ENCODE results near the gene PRR7.

DNA sequence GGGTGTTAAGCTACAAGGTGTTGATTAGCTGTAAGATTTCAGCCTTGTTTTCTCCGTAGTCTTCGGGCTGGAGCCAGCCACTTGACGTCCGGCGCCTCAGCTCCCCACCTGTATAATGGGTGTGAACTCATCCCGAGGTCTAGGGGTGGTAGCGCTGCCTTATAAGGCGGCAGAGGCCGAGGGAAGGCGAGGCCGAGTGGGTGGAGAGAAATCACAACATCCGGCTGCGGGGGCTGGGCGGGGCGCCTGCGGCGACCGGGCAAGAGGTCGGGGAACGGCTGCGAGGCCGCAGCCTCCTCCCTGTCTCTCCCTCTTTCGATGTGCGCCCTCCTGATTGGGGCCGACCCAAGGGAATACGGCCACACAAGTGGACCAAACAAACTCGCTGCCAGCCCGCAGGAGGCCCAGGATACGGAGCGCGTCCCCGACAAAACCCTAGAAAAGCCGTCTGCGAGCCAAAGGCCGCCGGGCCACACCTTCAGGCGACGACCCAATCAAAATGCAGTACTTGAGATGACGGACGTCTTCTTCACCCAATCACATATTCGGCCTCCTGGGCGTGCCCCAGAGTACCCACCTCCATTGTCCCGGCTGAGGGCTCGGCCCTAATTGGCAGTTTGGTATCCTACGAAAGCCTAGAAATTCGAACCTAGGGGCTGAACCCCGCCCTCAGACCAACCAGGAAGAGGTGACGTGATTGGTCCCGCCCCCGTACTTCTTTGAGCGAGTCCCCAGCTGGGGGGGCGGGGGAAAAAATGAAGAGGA is 20.6 kb upstream of the PRR7 start:
- TF ChIP-seq, protein P1, sequence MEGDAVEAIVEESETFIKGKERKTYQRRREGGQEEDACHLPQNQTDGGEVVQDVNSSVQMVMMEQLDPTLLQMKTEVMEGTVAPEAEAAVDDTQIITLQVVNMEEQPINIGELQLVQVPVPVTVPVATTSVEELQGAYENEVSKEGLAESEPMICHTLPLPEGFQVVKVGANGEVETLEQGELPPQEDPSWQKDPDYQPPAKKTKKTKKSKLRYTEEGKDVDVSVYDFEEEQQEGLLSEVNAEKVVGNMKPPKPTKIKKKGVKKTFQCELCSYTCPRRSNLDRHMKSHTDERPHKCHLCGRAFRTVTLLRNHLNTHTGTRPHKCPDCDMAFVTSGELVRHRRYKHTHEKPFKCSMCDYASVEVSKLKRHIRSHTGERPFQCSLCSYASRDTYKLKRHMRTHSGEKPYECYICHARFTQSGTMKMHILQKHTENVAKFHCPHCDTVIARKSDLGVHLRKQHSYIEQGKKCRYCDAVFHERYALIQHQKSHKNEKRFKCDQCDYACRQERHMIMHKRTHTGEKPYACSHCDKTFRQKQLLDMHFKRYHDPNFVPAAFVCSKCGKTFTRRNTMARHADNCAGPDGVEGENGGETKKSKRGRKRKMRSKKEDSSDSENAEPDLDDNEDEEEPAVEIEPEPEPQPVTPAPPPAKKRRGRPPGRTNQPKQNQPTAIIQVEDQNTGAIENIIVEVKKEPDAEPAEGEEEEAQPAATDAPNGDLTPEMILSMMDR (IDR thresholded peaks at IDR 0.05; ENCODE audit: poor library complexity) = no peak
- no peak for TF ChIP-seq EZH2phosphoT487 (IDR thresholded peaks at IDR 0.05; ENCODE audit: low read depth, severe bottlenecking, unreplicated experiment)

Data from hepatocyte (in vitro differentiated cells).